HTR-8/SVneo (cell line): ENCODE results near the gene TTC3.

Experiments used
- DNase-seq: peaks from one replicate; pipeline ENCODE4 v3.0.0; 2011; ENCODE audit warnings: low spot score, mixed read lengths; ENCODE audit not compliant: insufficient read length
- FAIRE-seq: peaks from 2 replicates; lab custom pipeline; 2011; peaks lifted over from hg19 to GRCh38; lab: Jason Lieb, UNC

Gene TTC3

DNA sequence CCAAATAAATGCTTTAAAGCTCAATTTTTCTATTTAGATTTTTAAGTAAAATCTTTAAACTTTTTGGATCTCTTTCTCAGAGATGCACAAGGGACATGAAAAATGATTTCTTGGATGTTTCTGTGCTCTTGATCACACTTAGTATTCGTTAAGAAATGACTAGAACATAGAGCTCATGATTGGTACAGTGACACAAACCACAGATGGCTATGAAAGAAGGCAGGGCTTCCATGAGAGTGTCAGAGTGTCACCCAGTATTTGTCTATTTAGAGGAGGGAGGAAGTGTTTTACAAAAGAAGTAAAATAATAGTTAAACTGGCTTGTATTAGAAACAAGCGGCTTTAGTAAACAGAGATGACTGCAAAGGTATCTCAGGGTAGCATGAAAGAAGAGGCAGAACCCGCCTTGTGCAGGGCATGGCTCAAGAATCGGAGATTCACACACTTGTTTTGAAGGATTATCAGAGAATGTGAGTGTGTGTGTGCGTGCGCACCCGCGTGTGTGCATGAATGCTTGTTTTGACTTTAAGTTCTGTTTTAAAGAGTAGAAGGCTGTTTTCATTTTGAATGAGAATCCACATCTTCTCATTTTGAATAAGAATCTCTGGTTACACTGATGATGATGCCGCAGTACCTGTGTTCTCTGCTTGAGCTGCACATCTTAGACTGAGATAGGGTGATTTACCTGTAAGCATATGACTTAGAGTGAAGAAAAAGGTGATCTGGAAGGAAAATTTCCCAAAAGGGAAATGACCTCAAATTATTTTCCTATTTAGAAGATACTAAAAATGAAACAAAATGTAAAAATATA lies 111.9 kb downstream of the TTC3 start:
- DNase-seq (no peak), FAIRE-seq (no peak)

DNA sequence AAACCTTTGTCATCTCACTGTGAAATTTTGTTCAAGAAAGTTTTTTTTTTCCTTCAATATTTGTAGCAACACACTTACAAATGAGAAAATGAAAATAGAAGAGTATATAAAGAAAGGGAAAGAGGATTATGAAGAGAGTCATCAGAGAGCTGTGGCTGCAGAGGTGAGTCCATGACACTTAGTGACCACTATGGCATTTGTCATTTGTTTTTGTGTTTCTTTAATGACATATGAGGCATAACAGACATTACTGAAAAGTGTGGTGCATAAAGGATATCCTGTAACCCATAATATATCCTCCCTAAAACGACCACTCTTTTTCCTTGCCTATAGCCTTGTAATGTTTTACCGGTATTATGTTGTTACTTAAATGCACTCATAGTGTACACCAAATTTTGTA lies 113.9 kb downstream of the TTC3 start:
- no peak for DNase-seq

DNA sequence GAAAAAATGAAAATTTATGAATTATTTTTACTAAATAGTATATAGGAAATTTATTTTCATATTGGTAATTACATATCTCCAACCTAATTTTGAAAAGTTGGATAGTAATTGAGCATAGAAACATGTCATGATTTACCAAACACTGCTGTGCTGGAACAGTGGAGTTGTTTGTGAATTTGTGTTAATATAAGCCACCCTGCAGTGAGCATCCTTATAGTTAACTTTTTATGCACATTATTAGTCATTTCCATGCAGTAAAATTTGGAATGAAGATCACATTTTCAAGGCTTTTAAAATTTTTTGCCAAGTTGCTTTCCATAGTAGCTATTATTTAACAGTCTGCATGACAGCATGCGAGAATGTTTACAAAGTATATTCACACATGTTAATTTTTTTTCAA lies 115.8 kb downstream of the TTC3 start:
- no peak for DNase-seq
- FAIRE-seq: no peak

More for the DNA sequence above, 113.9 kb downstream of the TTC3 start:
- no peak for FAIRE-seq

DNA sequence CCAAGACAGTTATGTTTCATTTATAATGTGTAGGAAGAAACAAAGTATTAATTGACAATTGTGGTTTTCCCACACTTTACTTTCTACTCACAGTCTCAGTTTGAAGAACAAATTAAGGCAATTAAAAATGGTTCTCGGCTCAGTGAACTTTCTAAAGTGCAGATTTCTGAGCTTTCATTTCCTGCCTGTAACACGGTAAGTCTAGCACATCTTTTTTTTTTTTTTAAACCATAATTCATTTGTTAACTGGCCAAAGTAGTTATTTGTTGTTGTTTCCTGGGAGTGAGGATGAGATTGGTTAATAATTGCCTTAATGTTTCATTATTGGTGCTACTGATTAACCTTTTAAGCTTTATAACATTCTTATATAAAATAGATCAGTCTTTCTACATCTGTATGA lies 119.0 kb downstream of the TTC3 start:
- DNase-seq (no peak), FAIRE-seq (no peak)

DNA sequence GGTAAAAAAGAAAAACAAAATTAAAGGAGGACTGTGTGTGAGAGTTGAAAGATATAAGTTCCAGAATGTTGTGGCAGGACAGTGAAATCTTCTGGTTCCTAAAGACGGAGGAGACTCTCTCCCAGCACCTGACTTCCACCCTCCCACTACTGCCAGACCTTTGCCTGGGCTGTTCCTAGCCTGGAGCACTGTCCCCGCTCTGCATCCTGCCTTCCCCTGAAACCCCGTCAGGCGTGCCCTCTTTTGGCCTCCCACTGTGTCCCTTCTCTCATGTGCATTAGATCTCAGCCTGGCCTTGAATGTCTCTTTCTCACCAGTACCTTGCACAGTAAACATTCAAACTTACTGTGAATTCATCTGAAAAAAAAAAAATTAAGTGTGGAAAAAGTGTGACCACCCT lies 120.0 kb downstream of the TTC3 start:
- DNase-seq (no peak), FAIRE-seq (no peak)

DNA sequence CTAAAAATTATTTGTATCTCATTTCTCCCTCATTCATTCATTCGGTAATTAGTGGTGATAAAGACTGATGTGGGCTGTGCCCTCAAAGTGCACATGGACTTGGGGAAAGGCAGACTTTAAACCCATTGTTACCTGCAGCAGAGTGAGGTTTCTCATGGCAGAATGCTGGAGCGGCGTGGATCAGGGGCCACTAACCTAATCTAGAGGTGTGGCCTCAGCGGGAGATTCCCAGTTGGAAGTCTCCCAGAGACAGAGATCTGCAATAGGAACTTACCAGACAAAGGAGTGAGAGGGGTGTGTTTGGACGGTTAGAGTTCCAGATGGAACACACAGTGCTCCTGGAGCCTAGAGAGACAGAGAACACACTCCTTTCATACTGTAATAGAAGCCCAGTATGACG lies 120.6 kb downstream of the TTC3 start:
- FAIRE-seq (no peak), DNase-seq (no peak)

DNA sequence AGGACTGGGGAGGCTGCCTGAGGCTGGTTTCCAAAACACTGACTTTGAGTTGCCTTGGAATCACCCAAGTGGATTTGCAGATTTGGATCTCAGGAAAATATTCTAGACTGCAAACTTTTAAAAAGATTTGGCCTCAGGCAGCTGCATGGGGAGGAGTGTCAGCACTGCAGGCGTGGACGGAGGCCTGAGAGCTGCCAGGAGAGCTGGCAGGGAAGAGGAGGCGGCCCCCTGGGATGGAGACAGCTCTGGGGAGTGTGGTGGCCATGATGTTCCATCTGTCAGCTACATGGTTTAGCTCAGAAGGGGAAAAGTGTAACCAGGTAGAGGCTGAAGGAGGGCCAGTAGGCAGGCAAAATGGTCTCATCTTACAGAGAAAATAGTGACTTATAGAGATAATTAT lies 122.0 kb downstream of the TTC3 start:
- DNase-seq (no peak), FAIRE-seq (no peak)

DNA sequence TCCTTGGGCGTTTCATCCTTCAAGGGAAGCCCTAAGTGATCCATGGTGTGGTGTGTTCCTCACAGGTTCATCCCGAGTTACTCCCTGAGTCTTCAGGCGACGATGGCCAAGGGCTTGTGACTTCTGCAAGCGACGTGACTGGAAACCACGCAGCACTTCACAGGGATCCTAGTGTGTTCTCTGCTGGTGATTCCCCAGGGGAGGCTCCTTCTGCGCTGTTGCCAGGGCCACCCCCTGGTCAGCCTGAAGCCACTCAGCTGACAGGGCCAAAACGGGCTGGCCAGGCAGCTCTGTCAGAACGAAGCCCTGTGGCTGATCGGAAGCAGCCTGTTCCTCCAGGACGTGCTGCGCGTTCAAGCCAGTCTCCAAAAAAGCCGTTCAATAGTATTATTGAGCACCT lies 122.6 kb downstream of the TTC3 start:
- FAIRE-seq (no peak), DNase-seq (no peak)

DNA sequence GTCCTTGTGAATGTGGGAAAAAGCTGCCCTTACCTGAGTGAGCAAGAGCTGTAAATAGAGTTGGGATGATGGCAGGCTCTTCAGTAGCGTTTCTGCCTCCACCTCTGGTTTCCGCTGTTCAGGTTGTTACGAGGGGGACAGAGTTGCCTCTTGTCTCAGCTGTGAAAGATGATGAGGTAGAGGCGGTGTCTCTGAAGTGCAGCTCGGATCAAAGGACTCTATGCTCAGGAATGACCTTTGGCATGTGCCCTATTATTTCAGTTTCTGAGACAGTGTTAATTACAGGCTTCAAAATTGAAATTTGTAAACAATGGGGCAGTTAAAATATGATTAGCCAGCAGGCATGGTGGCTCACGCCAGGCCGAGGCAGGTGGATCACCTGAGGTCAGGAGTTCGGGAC lies 123.8 kb downstream of the TTC3 start:
- no peak for FAIRE-seq
- no peak for DNase-seq

DNA sequence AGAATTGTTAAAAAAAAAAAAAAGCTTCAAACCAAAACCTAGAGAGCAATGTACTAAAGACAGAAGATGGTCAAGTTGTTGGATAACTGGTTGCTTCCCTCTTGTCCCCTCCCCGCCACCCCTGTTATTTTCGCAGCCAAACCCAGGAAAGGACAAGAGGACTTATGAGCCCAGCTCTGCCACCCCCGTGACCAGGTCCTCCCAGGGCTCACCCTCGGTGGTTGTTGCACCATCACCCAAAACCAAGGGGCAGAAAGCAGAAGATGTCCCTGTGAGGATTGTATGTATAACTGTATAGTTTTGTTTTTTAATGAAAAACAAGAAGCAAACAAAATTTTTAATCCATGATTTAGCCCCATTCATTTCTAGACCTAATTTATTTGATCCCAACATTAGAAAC lies 124.7 kb downstream of the TTC3 start:
- FAIRE-seq: no peak
- DNase-seq: no peak

DNA sequence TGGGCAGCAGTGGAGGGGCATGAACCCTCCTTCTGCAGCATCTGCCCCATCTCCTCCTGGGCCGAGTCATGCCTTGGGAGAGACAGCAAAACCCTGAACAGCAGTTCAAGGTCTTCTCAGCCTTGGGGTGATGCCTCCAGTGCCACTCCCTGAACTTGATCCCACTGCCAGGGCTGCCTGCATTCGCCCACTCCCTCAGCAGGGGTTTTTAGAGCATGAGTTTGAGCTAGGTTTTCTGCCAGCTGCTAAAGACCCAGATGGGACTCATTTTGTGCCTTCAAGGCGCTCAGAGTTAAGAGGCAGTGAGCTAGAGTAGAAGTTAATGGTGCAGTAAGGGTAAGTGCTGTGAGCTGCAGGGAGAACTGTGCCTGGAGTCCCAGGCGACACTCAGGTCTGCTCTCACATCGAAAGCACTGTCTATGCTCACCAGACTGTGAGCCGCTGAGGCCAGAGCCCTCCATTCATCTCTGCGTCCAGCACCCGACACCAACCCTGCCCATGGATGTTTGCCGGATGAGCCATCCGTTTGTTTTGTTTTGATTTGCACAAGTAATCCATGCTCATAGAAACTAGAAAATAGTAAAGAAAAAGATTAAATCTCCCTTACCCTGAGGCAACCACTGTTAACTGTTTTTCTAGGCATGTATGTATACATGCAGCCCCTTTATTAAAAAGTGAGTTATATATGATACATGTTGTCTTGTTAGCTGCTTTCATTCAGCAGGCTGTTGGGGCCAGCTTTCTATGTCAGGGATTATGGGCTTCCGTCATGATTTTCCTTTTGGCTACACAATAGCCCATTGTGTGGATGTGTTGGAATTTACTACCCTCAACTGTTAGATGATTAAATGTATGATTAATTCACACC lies 126.2 kb downstream of the TTC3 start:
- FAIRE-seq: peak; percentile 69

DNA sequence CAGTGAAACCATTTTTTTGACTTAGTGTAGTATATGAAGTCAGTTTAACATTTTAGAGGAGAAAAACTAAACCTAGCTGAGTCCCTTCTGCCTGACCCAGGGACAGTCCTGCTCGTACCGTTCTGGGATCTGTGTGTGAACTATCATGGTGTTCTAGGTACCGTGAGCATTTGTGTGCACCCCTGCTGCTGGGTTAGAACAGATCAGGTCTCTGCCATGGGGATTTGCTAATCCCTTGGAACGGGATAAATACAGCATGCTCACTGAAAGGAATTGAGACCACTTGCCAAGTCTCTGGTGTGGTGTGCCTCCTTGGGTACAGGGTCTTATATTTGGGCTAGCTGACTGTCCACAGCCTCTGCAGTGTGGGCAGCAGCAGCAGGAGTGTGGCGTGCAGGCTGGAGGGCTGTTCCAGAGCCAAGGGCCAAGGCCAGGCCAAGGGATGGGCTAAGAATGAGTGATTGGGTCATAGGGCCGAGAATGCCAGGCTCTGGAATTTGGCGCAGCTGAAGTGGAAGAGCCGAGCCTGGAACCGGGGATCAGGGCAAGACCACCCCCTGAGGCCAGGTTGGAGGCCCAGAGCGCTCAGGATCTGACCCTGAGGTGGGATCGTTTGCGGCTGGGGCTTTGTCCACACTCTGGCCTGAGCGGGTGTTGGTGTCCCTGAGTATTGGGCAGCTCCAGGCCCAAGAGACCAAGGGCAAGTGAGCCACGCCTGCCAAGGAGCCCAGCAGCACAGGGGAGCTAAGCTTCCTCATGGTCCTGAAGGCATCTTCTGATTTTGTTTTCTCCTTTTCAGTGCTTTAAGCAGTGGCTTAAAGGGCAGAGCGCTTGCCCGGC lies 127.8 kb downstream of the TTC3 start:
- DNase-seq (no peak), FAIRE-seq (no peak)

More for the DNA sequence above, 126.2 kb downstream of the TTC3 start:
- DNase-seq: peak; percentile 52

DNA sequence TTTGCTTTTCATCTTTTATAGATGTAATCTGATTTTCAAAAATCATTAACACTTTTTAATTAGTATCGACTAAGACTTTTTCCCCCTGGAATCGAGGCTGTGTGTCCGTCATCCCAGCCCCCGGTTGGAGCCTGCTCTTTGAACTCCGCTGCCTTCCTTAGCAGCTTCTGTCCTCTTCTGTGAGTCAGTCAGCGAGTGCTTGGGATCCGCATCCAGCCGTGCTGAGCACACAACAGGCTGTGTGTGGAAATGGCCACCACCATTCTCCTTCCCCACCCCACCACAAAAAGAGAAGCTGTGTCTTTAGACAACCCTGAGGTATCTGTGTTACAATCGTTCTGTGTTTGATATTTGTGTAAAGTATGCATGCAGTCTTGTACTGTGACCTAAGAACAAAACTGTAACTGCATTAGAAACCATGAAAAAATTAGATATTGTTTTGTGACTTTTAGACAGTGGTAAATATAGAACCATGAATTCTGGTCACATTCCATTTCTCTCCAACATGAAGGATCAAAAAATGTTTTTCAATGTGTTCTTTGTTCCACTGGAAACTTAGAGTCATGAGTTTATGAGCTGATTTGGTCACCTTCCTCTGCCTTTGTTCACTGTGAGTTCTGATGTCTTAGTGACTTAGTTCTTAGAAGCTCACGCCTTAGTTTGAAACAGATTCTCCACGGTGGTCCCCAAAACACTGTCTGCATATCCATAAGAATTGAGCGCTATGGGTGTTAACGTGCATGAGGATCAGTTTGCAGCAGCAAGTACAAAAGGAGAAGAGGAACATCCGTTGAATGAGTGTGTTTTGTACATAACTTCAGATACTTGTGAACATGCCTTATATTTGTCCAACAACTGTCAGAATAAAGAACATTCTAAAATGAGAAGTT lies 129.4 kb downstream of the TTC3 start:
- no peak for FAIRE-seq

DNA sequence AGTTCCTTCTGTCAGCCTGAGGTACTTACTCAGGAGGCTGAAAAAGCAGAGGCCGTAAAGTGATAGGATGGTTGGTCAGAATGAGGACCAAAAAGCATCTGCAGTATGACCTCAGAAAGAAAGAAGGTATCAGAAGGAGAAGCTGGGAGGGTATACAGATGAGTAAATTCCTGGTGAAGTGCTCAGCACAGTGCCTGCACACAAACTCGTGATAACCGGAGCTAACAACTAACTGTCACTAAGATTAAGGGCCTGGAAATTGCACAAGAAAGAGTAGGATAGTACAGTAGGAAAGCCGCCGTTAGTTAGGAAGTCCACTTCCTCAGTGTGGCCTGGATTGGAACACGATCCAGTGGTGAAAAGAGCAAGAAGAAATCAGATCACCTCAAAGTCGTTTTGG lies 131.5 kb downstream of the TTC3 start:
- no peak for FAIRE-seq
- no peak for DNase-seq

More for the DNA sequence above, 129.4 kb downstream of the TTC3 start:
- no peak for DNase-seq

DNA sequence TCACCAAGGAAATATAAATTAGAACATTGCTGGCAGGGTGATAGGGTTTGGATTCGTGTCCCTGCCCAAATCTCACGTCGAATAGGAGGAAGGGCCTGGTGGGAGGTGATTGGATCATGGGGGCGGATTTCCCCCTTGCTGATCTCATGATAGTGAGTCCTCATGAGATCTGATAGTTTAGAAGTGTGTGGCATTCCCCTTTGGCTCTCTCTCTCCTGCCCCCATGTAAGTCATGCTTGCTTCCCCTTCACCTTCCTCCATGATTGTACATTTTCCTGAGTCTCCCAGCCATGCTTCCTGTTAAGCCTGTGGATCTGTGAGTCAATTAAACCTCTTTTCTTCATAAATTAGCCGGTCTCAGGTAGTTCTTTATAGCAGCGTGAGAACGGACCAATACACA lies 133.4 kb downstream of the TTC3 start:
- no peak for FAIRE-seq
- DNase-seq: no peak

DNA sequence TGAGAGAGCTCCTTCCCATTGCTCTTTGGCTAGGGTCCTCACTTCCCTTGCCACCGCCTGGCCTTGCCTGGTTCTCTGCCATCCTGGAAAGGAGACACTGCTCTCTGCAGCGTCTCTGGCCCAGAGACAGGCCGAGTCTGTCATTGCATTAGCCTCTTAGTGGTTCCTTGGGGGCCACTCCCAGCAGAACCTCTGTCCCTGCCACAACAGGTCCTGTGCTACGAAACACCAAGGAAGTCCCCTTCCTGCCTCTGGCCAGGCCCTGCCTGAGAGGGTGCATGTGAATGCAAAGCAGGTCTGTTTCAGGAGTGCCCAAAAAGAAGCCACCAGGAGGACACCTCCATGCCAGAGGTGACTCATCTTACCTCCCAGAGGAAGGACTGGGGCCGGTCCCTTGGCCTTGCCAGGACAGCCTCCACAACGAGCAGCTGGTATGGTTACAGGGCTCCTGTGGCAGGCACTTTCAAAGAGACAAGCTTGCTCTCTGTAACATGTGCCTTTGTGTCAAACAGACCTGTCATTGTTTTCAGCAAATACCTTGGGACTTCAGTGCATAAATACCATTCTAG lies 134.5 kb downstream of the TTC3 start:
- FAIRE-seq: no peak
- no peak for DNase-seq

DNA sequence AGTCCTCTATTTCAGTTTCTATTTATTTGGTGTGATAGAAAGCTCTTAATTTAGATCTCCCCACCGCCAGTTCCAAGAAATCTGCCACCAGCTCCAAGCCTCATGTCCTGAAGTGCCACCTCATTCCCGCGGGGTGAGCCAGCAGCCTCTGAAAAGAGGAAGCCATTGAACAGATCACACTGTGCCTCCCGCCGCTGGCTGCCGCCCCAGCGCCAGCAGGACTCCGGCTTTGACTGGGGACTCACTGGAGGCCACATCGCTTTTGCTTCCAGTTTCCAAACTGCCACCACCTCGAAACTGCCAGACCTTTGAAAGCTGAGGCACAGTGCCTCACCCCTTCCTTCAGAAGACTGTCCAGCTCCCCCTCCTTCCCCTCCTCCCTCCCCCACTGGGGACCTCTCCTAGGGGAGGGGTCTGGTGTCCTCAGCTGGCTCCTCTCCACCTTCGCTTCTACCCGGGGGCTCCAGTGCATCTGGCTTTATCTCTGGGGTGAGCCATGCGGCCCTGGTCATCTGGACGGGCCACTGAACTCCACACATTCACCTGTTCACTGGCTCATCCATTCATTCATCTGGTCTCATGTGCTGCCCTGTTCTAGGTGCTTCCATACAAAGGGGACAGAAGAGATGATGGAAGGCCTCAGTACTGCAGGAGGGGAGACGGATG lies 135.1 kb downstream of the TTC3 start:
- FAIRE-seq: no peak
- no peak for DNase-seq

DNA sequence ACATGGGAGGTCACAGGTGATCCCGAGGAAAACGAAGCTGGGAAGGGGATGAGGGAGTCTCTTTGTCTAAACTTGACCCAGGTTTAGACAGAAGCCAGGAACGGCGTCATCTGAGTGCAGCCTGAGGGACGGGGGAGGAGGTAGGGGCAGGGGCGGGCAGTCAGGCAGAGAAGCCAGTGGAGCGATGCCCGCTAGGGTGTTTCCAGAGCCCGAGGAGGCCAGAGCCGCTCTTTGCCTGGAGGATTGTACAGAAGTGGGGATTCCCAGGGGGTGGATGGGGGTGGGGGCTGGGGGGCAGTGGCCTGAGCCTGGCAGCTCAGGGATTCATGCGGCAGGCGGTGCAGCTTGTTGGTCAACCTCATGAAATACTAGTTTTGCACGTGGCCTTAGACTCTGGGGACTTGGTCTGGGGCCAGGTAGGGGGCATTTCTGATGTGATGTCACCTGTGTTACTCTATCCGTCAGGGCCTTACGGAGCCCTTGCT lies 135.7 kb downstream of the TTC3 start:
- no peak for FAIRE-seq
- DNase-seq: no peak

DNA sequence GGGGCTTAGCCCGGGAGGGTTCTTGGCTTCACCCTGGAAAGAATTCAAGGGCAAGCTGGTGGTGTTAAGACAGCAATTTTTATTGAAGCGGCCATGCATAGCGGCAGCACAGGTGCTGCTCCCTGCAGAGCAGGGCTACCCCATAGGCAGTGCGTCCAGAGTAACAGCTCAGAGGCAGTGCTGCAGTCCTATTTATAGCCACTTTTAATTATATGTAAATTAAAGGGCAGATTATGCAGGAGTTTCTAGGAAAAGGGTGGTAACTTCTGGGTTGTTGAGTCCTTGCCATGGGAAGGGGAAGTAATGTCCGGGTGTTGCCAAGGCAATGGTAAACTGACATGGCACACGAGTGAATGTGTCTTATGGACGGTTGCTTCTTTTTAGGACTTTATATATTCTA lies 137.1 kb downstream of the TTC3 start:
- no peak for DNase-seq

More for the DNA sequence above, 137.1 kb downstream of the TTC3 start:
- no peak for FAIRE-seq
